RPMI7951 (cell line): ENCODE results near the gene PARP15. TPM values are rescaled to one million over a fixed set of nuclear protein-coding genes. Genes with fewer than 3 reads are reported as not detected.
"Not testable (repeated sequence)": the region's sequence is repeated elsewhere in the genome, so short reads cannot be mapped to it uniquely, and the experiment has no call there.

Experiments used
- DNase-seq: peaks from one replicate; pipeline ENCODE4 v3.0.0-alpha.2; 2012; ENCODE audit warnings: low read depth
- total RNA-seq: library from RNA; depleted of rRNA; stranded (reverse); fragments of >200 nt; shearing (Covaris generic); gene quantifications from 2 replicates; pipeline ENCODE4 v1.2.3, GENCODE V29; 2014; rRNA removed

PARP15 gene
- 0.10 TPM in 1 of 2 replicates, not detected in the other for total RNA-seq

DNA sequence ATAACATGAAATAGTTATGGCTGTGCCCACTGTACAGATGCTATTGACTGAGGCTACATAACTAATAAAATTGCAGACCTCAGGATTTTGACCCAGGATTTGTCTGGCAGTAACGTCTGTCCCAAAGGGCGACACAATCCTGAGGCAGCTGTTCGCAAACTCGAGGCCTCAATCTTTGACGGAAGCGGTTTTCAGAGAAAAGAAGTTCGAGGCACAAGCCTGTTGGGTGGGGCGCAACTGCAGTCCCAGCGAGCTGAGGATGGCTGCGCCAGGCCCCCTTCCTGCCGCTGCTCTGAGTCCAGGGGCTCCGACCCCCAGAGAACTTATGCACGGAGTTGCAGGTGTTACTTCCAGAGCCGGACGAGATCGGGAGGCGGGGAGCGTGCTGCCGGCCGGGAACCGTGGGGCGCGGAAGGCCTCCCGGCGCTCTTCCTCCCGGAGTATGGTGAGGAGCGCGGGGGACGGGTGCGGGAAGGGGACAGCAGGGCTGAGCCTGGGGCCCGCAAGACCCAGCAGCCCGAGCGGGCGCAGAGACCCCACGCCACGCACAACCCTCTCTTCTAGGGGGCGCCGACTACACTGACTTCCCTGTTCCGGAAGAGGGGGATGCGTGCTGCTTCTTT lies at the start of gene PARP15:
PARP15 (plus strand) TSS at position 242 of the 623 bp plus-strand sequence; CDS start at position 260, 18 bp downstream.
- no peak for DNase-seq

DNA sequence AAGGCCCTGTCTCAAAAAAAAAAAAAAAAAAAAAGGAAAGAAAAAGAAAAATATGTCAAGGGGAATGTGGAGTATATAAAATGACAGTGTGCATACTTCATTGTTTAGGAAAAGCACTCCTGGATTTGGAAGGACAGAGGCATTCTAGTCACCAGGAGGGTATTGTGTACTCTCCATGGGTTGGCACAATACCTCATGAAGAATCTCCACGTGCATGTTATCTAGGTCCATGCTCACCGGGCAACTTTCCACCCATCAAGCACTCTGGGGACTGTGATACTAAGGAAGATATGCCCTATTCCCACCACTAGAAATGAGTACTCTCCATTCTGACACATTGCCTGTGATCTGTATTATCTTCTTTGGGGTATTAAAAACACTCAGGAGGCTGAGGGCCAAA lies 47.3 kb upstream of the PARP15 start:
- no peak for DNase-seq

DNA sequence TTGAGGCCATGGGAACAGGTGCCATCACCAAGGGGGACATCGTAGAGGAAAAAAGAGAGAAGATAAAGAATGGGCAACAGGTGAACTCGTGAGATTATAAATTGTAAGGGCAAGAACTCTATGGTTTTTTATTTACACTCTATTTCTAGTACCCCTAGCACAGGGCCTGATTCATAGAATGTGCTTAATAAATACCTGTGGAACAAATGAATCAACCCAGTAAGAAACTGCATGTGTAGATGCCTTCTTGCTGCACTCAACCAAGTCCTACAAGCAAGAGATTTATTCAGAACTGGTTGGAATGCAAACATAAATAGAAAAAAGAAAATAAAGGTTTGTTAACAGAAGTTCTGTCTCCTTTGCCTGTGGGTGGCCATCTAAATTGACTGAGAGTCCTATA lies 44.0 kb upstream of the PARP15 start:
- no peak for DNase-seq

DNA sequence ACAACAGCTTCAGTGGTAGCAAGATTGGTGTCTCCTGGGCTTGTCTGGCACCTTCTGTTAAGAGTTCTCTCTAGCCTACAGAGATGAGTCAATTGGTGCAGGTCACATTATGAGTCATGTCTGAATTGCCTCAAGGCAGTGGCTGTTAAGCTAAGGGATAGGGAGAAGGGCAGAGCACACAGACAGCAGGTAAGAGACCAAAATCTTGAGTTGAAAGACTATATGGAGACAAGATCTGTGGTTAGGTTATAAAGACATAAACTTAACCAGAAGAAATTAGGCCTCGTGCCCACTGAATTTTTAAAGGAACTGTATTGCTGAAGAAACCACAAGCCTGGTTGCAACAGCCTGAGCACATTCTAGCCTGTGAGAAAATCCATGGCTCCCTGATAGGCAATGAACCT lies 43.5 kb upstream of the PARP15 start:
- peak; percentile 99 for DNase-seq

DNA sequence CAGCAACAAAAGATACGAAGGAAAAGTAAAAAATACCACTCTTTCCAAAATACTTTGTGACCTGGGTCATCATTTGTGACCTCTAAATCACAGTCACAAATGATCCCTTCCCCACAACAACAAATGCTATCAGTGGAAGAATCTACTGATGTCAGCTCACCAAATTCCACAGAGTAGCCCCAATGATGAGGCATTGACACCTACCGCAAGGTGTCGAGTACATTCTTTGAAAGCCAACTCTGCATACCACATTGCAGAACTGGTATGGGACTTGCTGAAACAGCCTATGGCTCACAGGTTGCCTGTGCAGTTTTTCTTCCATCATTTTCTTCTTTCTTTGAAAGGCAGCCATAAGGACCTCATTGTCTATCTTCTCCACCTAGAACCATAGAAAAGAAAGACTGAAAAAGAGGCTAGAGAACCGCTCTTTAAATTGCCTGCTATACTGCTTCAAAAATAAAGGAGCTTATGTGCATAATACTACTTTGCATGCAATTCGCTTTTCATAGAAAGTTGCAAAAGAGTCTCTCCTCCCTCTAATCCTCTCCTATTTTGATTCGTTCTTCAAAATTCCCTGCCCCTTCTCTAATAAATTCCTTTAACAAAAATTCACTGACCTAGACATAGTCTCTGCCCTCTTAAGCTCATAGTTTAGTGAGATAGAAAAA lies 41.4 kb upstream of the PARP15 start:
- DNase-seq: no peak

DNA sequence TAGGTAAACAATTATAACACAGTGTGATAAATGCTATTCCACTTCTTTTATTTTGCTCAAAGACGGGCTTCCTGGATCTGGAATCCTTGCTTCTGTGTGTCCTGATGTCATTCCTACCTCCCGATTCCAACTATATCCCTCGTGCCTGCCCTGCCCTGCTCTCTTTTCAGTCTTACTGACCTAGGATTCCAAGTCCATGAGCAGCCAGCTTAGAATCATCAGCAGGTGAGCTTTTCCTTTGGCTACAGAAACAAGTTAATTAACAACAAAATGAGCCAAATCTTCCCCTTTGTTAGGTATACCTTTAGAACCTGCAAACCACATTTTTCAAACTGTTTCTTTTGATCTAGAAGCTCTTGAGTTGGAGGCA lies 40.8 kb upstream of the PARP15 start:
- DNase-seq: no peak

DNA sequence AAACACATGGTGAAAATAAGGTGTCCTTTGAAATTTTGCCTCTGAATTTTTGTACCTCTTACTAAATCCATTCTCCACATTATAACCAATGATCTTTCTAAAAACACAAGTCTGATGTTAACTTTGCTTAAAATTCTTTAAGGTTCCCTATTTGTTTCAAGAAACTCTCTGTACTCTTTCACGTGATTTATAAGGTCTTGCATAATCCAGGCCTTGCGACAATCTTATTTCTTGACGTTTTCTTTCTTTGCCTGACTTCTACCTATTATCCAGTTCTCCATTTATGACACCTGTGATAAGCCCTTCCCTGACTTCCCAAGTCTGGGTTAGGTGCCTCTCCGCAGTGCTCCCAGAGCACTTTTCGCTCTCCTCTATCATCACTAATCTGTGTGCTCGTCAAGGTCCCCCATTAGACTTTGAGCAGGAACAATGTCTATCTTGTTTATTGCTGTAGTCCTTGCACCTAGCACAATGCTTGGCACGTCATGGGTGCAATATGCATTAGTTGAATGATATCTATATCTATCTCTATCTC lies 38.4 kb upstream of the PARP15 start:
- no peak for DNase-seq

DNA sequence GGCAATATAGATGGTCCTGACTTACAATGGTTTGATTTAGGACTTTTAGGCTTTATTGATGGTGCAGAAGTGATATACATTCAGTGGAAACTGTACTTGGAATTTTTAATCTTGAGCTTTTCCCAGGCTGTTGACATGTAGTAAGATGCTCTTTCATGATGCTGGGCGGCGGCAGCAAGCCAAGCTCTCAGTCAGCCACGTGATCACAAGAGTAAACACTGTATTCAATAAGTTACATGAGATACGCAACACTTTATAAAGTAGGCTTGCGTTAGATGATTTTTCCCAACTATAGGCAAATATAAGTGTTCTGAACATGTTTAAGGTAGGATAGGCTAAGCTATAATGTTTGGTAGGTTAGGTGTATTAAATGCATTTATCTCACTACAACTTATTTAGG lies 31.3 kb upstream of the PARP15 start:
- DNase-seq: no peak

DNA sequence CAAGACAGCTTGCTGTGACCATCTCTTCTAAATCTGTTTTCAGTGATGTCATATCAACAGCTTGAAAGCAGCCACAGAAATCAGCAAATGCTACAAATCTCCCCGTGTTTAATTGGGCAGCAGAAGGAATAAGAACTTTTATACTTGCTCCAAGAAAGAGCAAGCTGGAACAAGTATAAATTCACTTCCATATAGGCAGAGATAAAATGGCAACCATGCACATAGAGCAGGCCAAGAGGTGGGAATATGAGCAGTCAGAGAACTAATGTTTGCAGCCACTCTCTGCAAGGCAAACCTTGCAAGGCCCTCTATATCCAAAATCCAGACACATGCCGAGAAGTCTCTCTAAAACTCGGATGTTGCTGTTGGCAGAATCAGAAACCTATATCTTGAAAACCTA lies 29.4 kb upstream of the PARP15 start:
- no peak for DNase-seq

DNA sequence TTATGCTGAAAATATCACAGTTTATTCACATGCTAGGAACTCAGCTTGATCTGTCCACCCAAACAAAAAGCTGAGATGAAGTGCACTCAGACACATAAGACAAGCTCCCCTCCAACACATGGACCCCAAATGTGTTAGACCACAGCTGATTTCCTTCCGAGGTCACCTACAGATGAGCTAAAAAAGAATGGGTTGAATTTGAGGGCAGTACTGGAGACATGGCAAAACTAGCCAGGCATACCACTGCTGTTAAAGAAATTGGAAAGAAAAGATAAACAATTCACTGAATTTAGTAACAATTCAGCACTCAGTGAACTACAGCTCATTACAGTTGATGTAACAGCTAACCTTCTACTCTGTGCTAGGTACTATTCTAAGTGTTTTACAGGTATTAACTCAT lies 28.8 kb upstream of the PARP15 start:
- DNase-seq: no peak

DNA sequence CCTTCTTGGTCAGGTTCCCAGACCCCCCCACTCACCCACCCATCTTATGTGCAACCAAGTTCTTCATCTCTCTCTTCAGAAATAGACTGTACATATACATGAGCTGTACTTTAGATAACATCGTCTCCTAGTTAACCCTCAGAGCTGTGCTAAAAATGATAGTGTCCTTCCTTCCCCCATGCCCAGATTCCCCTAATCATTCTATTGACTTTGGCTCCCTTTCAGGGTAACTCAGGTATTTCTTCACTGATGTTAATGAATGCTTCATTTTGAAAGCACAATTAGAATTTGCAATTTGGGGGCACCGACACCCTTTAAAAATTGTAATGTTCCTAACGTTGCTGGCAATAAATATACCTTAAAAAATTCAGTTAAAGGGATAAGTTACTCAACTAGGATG lies 24.3 kb upstream of the PARP15 start:
- DNase-seq: no peak

DNA sequence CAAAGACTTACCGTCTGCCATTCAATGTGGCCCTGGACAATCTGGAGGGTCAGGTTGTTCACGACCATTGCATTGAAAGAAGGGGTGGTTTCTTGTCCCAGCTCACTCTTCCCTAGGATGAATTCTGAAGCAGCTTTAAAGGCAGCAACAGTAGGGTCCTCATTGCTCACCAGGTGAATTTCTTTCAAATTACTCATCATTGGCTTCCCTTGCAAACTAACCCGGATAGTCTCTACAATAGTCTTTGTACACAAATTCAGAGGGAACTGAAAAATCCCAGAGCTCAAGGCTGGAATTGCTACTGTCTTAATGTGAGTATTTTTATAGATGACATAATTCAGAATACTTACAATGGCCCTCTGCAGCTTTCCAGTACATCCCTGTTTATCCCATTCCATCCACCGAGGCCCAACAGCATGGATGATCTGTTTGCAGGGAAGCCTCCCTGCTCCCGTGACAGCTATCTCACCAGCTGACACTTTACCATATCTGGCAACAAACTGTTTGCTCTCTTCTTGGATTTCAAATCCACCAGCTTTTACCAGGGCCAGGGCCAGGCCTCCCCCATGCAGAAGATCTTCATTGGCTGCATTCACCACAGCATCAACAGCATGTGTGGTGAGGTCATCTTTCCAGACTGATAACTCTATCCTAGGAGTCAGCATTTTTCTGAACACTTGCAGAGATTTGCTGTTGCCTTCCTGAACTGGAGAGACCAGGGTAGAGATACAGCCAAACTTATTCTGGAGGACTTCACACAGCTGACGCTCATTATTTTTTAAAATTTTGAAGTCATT lies 22.0 kb upstream of the PARP15 start:
- DNase-seq: no peak

DNA sequence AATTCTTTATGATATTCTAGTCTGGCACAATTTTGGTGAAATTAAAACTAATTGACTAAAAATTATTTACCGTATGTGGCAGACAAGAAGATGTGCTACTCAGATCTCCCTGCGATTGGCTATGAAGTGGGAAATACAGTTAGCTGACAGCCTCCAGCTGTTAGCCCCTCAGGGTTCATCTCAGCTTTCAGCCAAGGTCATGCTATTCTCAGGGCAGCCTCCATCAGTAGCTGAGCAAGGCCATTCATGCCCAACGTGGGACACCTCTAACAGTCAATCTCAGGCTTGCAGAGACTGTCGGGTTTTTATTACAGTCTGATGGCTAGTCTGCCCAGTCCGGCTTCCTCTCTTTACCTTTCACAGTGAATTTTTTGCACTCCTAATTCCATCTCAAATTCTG lies 20.1 kb upstream of the PARP15 start:
- DNase-seq: no peak

DNA sequence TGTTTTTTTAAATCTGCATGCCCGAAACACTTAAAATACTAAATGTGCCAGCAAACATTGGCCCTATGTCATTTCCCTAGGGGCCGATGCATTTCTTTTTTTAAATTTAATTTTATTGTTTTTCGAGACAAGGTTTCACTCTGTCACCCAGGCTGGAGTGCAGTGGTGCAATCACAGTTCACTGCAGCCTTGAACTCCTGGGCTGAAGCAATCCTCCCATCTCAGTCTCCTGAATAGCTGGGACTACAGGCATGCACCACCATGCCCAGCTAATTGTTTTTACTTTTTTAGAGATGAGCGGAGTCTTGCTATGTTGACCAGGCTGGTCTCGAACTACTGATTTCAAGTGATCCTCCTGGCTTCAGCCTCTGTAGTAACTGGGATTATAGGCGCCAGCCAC lies 18.8 kb upstream of the PARP15 start:
- no peak for DNase-seq

DNA sequence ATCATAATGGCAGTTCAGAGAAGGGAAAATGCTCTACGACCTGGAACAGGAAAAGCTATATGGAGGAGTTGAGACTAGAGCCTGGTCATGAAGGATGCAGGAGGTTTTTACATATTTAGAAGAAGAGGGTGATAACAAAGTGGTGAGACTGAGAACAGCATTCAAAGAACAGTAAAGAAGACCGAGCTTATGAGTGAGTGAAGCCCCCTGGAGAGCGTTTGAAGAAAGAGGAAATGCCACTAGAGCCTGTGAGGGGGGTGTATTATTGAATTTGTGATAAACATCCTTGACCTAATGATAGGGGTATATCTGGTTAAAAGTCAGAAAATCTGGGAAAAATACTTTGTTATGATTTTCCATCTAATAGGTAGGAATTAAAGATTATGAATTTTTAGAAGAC lies 17.5 kb upstream of the PARP15 start:
- no peak for DNase-seq

DNA sequence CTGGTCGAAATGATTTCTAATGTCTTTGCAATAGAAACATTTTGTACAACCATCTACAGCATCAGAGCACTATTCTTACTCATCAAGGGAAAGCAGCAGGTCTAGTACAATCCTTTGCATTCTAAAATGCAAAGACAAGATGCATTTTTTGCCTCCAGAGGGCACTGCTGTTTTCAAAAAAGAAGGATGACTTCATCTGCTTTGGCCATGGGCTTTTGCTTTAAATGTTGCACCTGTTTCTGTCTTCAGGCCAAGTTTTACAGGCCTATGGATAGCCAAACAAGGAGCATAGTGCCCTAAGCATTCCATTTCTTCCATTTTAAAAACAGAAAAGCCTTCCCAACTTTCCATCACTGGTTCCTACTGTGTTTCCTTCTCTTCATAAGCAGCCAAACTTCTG lies 16.8 kb upstream of the PARP15 start:
- peak; percentile 66 for DNase-seq

DNA sequence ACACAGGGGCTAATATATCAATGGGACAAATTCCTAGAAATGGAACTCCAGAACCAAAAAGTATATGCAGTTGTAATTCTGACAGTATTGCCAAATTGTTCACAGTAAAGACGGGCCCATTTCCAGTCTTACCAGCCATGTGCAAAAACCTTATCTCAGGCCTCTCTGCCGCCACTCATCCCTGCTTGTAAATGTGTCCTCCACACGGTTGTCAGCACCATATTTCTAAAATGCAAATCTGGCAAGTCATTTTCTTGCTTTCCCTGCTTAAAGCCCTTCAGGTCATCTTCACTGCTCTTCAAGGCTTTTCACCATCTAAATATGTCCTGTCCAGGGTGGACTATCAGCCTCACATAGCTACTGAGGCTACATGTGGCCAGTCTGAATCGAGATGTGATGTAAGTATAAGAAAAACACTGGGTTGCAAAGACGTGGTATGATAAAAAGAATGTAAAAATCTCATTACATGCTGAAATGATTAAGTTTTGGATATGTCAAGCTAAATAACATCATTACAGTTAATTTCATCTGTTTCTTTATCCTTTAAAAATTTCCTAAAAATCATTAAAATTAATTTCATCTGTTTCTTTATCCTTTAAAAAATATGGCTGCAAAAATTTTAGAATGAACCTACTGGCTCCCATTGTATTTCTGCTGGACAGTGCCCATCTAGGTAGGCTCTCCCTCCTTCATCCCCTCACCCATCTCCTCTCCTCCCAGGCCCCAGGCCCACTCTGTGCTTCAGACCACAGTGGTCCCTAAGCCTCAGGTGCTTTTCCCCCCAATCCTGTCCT lies 14.3 kb upstream of the PARP15 start:
- no peak for DNase-seq

DNA sequence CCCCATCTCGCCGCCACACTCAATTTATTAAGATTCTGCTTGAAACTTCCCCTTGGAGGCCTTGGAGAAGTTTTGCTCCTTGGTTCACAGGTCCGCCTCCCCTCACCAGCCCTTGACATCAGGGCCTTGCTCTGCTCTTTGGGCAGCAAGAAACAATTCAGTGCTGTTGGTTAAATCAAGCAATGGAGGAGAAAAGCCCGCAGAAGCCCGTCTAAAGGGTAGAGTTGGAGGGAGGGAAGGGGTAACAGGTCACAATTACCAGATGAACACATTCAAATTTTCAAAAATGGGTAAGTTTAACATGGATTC lies 13.8 kb upstream of the PARP15 start:
- DNase-seq: peak; percentile 16

DNA sequence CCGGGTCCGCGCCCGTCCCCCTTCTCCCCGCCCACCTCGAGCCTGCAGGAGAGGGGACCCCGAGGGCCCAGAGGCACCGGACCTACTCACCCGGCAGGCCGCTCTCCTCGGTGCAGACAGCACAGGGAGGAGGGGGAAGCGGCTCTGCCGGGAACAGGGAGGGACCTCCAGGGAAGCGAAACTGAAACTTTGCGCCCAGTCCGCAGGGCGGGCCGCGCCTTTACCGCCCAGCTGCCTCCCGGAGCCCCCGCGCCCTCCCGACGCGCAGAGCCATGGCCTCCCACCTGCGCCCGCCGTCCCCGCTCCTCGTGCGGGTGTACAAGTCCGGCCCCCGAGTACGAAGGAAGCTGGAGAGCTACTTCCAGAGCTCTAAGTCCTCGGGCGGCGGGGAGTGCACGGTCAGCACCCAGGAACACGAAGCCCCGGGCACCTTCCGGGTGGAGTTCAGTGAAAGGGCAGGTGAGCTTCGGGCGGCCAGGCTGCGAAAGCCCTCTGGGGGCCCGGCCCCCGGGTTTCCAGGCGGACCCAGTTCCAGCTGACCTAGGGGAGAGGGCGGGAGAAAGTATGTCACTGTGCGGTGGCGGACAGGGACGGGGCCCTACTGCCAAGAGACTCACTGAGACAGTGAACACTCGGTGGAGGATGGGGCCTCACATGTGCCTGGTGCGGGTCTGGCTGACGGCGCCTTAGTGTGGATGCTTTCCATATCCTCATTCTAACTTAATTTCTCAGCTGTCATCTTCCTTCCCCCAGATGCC lies 13.1 kb upstream of the PARP15 start, which contains the start of the genes DTX3L and PARP9:
DTX3L (plus strand) TSS at position 184 of the 758 bp plus-strand sequence; CDS start at position 273, 89 bp downstream.
PARP9 (minus strand) TSS at position 146 of the 758 bp plus-strand sequence. CDS start 4,680 bp downstream, outside the sequence.
- peak; percentile 85 for DNase-seq

DNA sequence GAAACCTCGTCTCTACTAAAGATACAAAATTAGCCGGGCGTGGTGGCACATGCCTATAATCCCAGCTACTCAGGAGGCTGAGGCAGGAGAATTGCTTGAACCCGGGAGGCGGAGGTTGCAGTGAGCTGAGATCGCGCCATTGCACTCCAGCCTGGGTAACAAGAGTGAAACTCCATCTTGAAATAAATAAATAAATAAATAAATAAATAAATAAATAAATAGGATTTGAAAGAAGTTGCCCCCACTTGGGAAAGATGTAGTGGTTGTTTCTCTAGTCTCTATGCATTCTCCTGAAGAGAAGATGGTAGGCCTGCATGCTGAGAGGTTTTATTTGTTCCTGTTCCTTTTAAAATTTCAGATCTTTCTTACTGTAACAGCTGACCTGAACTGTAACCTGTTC lies 9.3 kb upstream of the PARP15 start:
- DNase-seq: not testable (repeated sequence)

DNA sequence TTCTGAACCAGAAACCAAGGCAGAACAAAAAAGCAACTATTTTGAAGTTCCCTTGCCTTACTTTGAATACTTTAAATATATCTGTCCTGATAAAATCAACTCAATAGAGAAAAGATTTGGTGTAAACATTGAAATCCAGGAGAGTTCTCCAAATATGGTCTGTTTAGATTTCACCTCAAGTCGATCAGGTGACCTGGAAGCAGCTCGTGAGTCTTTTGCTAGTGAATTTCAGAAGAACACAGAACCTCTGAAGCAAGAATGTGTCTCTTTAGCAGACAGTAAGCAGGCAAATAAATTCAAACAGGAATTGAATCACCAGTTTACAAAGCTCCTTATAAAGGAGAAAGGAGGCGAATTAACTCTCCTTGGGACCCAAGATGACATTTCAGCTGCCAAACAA lies 8.7 kb upstream of the PARP15 start:
- no peak for DNase-seq
